SU-DHL-6 (cell line): ENCODE measurements around the gene IRF8.

Source experiments
- H2AFZ ChIP-seq: fragments of 200-600 bp; sonication (generic); 2 replicates; pipeline ENCODE4 v1.6.1; 2014; ENCODE audit warnings: low read depth, mild to moderate bottlenecking, moderate library complexity, mixed read lengths, antibody characterized with exemption, low read length; ENCODE audit not compliant: severe bottlenecking
- H3F3A ChIP-seq: fragments of 200-600 bp; shearing (Covaris generic); 2 replicates; pipeline ENCODE4 v1.6.0; 2016; ENCODE audit warnings: antibody characterized with exemption, mild to moderate bottlenecking; ENCODE audit not compliant: insufficient read depth
- H3K27ac ChIP-seq: fragments of 200-600 bp; sonication (generic); 2 replicates; pipeline ENCODE4 v1.5.1; 2016; ENCODE audit warnings: low read depth, mild to moderate bottlenecking, low read length, moderate library complexity, mixed read lengths
- H3K27me3 ChIP-seq: fragments of 200-600 bp; sonication (generic), shearing (Covaris generic); 2 replicates; pipeline ENCODE4 v1.6.0; 2014; ENCODE audit warnings: mild to moderate bottlenecking, low read length
- H3K36me3 ChIP-seq: fragments of 200-600 bp; sonication (generic); 2 replicates; pipeline ENCODE4 v1.6.1; 2014; ENCODE audit warnings: mild to moderate bottlenecking, low read length, mixed read lengths
- H3K4me2 ChIP-seq: fragments of 300-600, 200-600 bp; shearing (Covaris generic), sonication (generic); 2 replicates; pipeline ENCODE4 v1.6.0; 2014; ENCODE audit warnings: low read length, low read depth, mild to moderate bottlenecking; ENCODE audit not compliant: poor library complexity, severe bottlenecking
- H3K4me3 ChIP-seq: fragments of 200-600 bp; sonication (generic); 2 replicates; pipeline ENCODE4 v1.5.1; 2014; ENCODE audit warnings: antibody characterized with exemption, low read length, mild to moderate bottlenecking, mixed read lengths; ENCODE audit not compliant: insufficient read depth, poor library complexity, severe bottlenecking
- H3K79me2 ChIP-seq: fragments of 200-600 bp; sonication (generic); 2 replicates; pipeline ENCODE4 v1.6.1; 2014; ENCODE audit warnings: mild to moderate bottlenecking, low read length, moderate library complexity; ENCODE audit not compliant: insufficient read depth
- H3K9ac ChIP-seq: fragments of 200-600 bp; sonication (generic); 2 replicates; pipeline ENCODE4 v1.7.0; 2014; ENCODE audit warnings: mild to moderate bottlenecking, low read length
- H3K9me2 ChIP-seq: fragments of 200-600 bp; sonication (generic); replicated peaks from 2 replicates; pipeline ENCODE4 v1.6.1; 2014; ENCODE audit warnings: low read length; ENCODE audit not compliant: insufficient read depth
- H3K9me3 ChIP-seq: fragments of 200-600 bp; sonication (generic); 2 replicates; pipeline ENCODE4 v1.6.1; 2014; ENCODE audit warnings: low read length, mixed read lengths; ENCODE audit not compliant: insufficient read depth
- H4K20me1 ChIP-seq: fragments of 200-600 bp; sonication (generic); 2 replicates; pipeline ENCODE4 v1.6.1; 2014; ENCODE audit warnings: low read depth, mild to moderate bottlenecking, antibody characterized with exemption, low read length, moderate library complexity, mixed read lengths
- EZH2phosphoT487 ChIP-seq: fragments of 200-600 bp; sonication (generic), shearing (Covaris generic); conservative IDR thresholded peaks from 2 replicates; pipeline ENCODE4 v1.6.1; 2018; ENCODE audit warnings: mild to moderate bottlenecking, antibody characterized with exemption, low read length, moderate library complexity, mixed read lengths
- TF ChIP-seq, protein P1 (sequence below): fragments of 200-600 bp; sonication (generic); IDR thresholded peaks from one replicate; pipeline ENCODE4 v1.5.1; 2017; ENCODE audit warnings: antibody characterized with exemption, mild to moderate bottlenecking, low read length, moderate library complexity; ENCODE audit not compliant: insufficient read depth, poor library complexity, severe bottlenecking

The IRF8 gene

DNA sequence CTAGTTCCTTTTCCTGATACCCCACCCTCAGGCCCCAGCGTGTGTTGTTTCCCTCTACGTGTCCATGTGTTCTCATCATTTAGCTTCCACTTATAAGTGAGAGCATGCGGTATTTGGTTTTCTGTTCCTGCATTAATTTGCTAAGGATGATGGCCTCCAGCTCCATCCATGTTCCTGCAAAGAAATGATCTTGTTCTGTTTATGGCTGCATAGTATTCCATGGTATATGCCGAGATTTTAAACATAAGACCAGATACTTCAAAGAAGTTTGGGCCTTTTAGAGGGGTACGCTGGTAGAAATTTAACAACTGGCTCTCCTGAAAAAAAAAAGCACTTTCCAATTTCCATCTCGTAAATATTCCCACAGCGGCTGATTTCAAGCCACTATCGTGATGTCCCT lies 59.8 kb downstream of the IRF8 start:
- Histone ChIP-seq H3K9me2 (no peaks in the 10 kb centered on the region), H3K79me2 (no peaks in the 10 kb centered on the region), H3K27ac (no peak overlapping the region), H2AFZ (no peak overlapping the region), H3K27me3 (no peaks in the 10 kb centered on the region), H3K36me3 (no peaks in the 10 kb centered on the region), H4K20me1 (no peaks in the 10 kb centered on the region), H3K9ac (no peak overlapping the region), H3K4me2 (no peak overlapping the region), H3F3A (no peaks in the 10 kb centered on the region), H3K4me3 (no peak overlapping the region), H3K9me3 (no peaks in the 10 kb centered on the region)
- TF ChIP-seq, protein P1, sequence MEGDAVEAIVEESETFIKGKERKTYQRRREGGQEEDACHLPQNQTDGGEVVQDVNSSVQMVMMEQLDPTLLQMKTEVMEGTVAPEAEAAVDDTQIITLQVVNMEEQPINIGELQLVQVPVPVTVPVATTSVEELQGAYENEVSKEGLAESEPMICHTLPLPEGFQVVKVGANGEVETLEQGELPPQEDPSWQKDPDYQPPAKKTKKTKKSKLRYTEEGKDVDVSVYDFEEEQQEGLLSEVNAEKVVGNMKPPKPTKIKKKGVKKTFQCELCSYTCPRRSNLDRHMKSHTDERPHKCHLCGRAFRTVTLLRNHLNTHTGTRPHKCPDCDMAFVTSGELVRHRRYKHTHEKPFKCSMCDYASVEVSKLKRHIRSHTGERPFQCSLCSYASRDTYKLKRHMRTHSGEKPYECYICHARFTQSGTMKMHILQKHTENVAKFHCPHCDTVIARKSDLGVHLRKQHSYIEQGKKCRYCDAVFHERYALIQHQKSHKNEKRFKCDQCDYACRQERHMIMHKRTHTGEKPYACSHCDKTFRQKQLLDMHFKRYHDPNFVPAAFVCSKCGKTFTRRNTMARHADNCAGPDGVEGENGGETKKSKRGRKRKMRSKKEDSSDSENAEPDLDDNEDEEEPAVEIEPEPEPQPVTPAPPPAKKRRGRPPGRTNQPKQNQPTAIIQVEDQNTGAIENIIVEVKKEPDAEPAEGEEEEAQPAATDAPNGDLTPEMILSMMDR = no peak
- no peak for TF ChIP-seq EZH2phosphoT487

- Histone ChIP-seq H3K9me2 (no peaks in the 10 kb centered on the region), H4K20me1 (no peaks in the 10 kb centered on the region), H3K36me3 (no peaks in the 10 kb centered on the region), H3K9me3 (no peaks in the 10 kb centered on the region), H2AFZ (no peak overlapping the region), H3K4me3 (no peak overlapping the region), H3K79me2 (no peaks in the 10 kb centered on the region), H3K27me3 (no peaks in the 10 kb centered on the region), H3F3A (no peaks in the 10 kb centered on the region), H3K9ac (no peak overlapping the region), H3K27ac (no peak overlapping the region), H3K4me2 (no peak overlapping the region)
- TF ChIP-seq EZH2phosphoT487 = no peak
- TF ChIP-seq, protein P1 = no peak
Observed at GRCh38 chr16:85959686-85960085, 60.7 kb downstream of the IRF8 start.

GRCh38 chr16:85960486-85961046 lies 61.6 kb downstream of the IRF8 start:
- H3F3A ChIP-seq = no peaks in the 10 kb centered on the region
- H3K4me3 ChIP-seq = no peak overlapping the region
- no peak overlapping the region for H2AFZ ChIP-seq
- no peaks in the 10 kb centered on the region for H3K79me2 ChIP-seq
- TF ChIP-seq EZH2phosphoT487 = no peak
- TF ChIP-seq, protein P1 = no peak
- H3K36me3 ChIP-seq = no peaks in the 10 kb centered on the region
- no peak overlapping the region for H3K9ac ChIP-seq
- H3K27me3 ChIP-seq = no peaks in the 10 kb centered on the region
- H4K20me1 ChIP-seq = no peaks in the 10 kb centered on the region
- H3K9me3 ChIP-seq = no peaks in the 10 kb centered on the region
- no peak overlapping the region for H3K4me2 ChIP-seq
- no peak overlapping the region for H3K27ac ChIP-seq
- no peaks in the 10 kb centered on the region for H3K9me2 ChIP-seq
